Activated naive CD8-positive, alpha-beta T cell treated with anti-CD3 and anti-CD28 coated beads, Interleukin-2, amount 10 ng/mL, durations not matched to agents 7 days and 5 days (primary cell): ENCODE data around the gene SHROOM3. TPM values are rescaled to one million over a fixed set of nuclear protein-coding genes. Genes with fewer than 3 reads are reported as not detected.

Experiments
- ATAC-seq: fragments of 150-1000 bp; cut with Tn5 transposase; one replicate; pipeline ENCODE4 v1.10.0; 2021; ENCODE audit warnings: low read depth, moderate library complexity
- POLR2A ChIA-PET: fragments of 350-600 bp; sonication (Branson Sonifier 250); formaldehyde crosslinking; loops from one replicate; lab custom pipeline; 2021; ENCODE audit warnings: antibody characterized with exemption; lab: Charles Lee
- DNase-seq: peaks from one replicate; pipeline ENCODE4 v3.0.0; 2021
- H3K27ac Mint-ChIP-seq: one replicate; pipeline ENCODE4 v1.8.0; 2022; ENCODE audit warnings: mild to moderate bottlenecking, mixed read lengths
- H3K27me3 Mint-ChIP-seq: one replicate; pipeline ENCODE4 v1.8.0; 2022; ENCODE audit warnings: mild to moderate bottlenecking, moderate library complexity, mixed read lengths
- H3K36me3 Mint-ChIP-seq: one replicate; pipeline ENCODE4 v1.8.0; 2021; ENCODE audit warnings: mild to moderate bottlenecking, mixed read lengths
- H3K4me1 Mint-ChIP-seq: one replicate; pipeline ENCODE4 v1.8.0; 2021; ENCODE audit warnings: mixed read lengths
- H3K4me3 Mint-ChIP-seq: one replicate; pipeline ENCODE4 v1.8.0; 2022; ENCODE audit warnings: mild to moderate bottlenecking, moderate library complexity, mixed read lengths
- H3K9me3 Mint-ChIP-seq: one replicate; pipeline ENCODE4 v1.8.0; 2021; ENCODE audit warnings: mixed read lengths
- total RNA-seq, 2 experiments: library from RNA; stranded (reverse); gene quantifications; one replicate each; pipeline ENCODE4 v1.2.3, GENCODE V29; 2021

The SHROOM3 gene
- total RNA-seq, 2 experiments from 2014 or later, result not detected

- ATAC-seq (no peak), DNase-seq (no peak)
- H3K9me3 Mint-ChIP-seq, result no peaks in the 10 kb centered on the region
- H3K27ac Mint-ChIP-seq, result no peak overlapping the region
- H3K27me3 Mint-ChIP-seq, result peaks cover 10% of the 10 kb centered on the region
- POLR2A ChIA-PET, result no interaction called here
- H3K36me3 Mint-ChIP-seq, result no peaks in the 10 kb centered on the region
- no peaks in the 10 kb centered on the region for H3K4me1 Mint-ChIP-seq
- H3K4me3 Mint-ChIP-seq, result no peak overlapping the region
These were observed 330.6 kb downstream of the SHROOM3 start for GRCh38 chr4:76765473-76766183.

GRCh38 chr4:76767983-76768382 is 333.0 kb downstream of the SHROOM3 start:
- no peak overlapping the region for H3K27ac Mint-ChIP-seq
- DNase-seq (no peak), ATAC-seq (no peak)
- peaks cover 3% of the 10 kb centered on the region for H3K9me3 Mint-ChIP-seq
- no peaks in the 10 kb centered on the region for H3K36me3 Mint-ChIP-seq
- H3K27me3 Mint-ChIP-seq, result peaks cover 6% of the 10 kb centered on the region
- no peak overlapping the region for H3K4me3 Mint-ChIP-seq
- no peaks in the 10 kb centered on the region for H3K4me1 Mint-ChIP-seq
- POLR2A ChIA-PET, result no interaction called here

DNA sequence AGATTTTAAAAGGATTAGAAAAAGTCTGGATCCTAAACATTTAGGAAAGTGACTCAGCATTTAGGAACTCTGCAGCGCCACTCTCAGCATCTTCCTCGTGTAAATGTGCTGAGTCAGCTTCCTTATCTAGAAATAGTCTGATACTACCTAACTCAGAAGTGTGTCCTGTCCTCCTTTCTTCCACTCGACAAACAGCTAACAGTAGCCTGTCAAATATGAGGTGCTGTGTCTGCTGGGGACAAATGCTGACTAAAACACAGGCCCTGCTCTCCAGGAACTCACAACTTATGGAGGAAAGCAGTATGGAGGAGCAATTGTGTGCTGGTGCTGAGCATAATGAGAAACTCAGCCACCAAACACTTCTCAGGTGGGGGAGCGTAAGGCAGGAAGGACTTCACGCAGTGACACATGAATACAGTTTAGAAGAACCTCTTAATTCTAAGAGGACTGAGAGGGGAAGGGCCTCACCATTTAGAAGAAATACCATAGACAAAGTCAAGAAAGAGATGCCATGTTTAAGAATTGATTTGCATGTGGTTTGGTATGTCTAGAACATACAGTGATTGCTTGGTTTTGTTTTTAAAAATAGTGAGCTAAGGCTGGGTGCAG is 337.6 kb downstream of the SHROOM3 start:
- Mint-ChIP-seq H3K9me3 (peaks cover 3% of the 10 kb centered on the region), H3K4me3 (no peak overlapping the region), H3K27me3 (peaks cover 6% of the 10 kb centered on the region), H3K4me1 (no peaks in the 10 kb centered on the region), H3K36me3 (no peaks in the 10 kb centered on the region), H3K27ac (no peak overlapping the region)
- ATAC-seq, result no peak
- POLR2A ChIA-PET, result no interaction called here
- DNase-seq, result no peak

GRCh38 chr4:76773766-76774165 is 338.7 kb downstream of the SHROOM3 start:
- DNase-seq (no peak), ATAC-seq (no peak)
- Mint-ChIP-seq H3K27me3 (peaks cover 6% of the 10 kb centered on the region), H3K9me3 (peaks cover 3% of the 10 kb centered on the region), H3K4me3 (no peak overlapping the region), H3K27ac (no peak overlapping the region), H3K36me3 (no peaks in the 10 kb centered on the region), H3K4me1 (no peaks in the 10 kb centered on the region)
- POLR2A ChIA-PET, result no interaction called here

DNA sequence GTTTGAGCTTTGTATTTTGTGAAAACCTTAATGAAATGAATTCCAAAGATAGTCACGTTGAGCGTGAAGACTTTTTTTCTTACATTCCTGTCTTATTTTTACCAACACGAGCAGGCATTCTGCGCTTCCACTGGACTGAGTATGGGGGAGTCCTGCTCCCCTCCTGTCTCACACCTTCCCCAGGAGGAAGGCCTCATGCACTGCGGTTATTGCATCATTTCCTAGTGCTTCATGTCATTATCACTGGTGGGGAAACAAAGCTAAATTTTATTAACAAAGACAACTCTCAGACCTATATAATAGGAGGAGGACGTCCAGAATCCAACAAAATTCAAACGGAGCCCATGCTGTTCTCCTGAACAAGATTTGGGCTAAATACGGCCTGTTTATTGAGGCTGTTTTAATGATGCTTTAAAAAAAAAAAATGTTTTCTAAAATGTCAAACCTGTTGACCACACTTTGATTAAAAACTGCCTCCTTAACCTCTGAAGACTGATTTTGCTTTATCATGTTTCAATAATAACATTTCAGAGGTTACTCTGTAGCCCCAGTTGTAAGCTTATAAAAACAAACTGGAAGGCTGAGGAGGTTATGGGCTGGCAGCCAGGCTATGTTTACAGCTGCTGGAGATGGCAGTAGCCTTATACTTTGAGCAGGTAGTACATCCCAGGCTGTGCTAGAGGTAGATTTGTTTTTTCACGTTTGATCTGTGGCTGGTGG is 344.9 kb downstream of the SHROOM3 start:
- Mint-ChIP-seq H3K27me3 (no peaks in the 10 kb centered on the region), H3K36me3 (peaks cover 2% of the 10 kb centered on the region), H3K4me3 (no peak overlapping the region), H3K4me1 (peaks cover 5% of the 10 kb centered on the region), H3K27ac (no peak overlapping the region), H3K9me3 (no peaks in the 10 kb centered on the region)
- ATAC-seq (no peak), DNase-seq (no peak)
- POLR2A ChIA-PET, result no interaction called here

- DNase-seq (no peak), ATAC-seq (no peak)
- Mint-ChIP-seq H3K9me3 (no peaks in the 10 kb centered on the region), H3K36me3 (peaks cover 2% of the 10 kb centered on the region), H3K27me3 (no peaks in the 10 kb centered on the region), H3K4me3 (no peak overlapping the region), H3K4me1 (peaks cover 5% of the 10 kb centered on the region), H3K27ac (no peak overlapping the region)
- POLR2A ChIA-PET, result no interaction called here
These were observed 346.0 kb downstream of the SHROOM3 start for GRCh38 chr4:76780781-76781697.

DNA sequence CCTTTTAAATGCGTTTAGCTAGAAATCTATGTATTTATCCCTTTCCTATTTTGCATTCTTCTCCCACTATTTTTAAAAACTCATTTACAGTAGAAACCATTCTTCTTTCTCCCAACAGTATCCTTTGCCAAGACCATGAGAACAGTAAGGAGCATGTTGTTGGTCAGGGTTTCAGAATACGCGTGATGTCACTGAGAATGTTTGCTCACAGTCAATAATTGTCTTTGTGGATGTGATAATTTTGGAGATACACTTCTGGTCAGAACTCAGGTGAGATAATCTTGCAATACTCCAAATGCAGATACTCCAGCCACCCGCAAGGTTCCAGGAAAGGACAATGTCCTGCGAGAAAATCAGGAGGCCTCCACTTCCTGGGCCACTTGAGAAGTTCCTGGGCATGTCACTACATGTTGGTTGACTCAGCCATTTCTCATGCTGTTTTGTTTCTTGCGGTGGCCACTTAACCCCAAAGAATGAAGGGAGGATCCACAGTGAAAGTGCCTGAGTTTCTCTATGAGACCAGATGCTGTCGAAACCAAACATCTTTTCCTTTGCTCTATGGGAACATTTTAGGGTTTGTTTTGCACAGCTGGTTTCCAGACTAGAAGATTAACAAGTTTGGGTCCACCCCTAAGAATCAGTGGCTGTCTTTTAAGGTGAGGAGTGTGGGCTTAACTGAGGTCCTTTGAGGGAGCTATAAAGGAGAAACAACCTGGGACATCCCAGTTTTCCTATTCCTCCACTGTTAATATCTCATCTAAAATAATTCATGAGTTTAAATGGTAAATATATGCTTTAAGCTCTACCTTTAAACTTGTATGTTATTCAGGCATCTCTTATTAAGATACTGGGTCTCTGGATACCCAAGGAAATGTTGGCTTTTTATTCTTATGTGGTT is 346.9 kb downstream of the SHROOM3 start:
- POLR2A ChIA-PET, result no interaction called here
- H3K4me3 Mint-ChIP-seq, result no peak overlapping the region
- ATAC-seq (no peak), DNase-seq (no peak)
- no peaks in the 10 kb centered on the region for H3K27me3 Mint-ChIP-seq
- peaks cover 5% of the 10 kb centered on the region for H3K4me1 Mint-ChIP-seq
- H3K9me3 Mint-ChIP-seq, result no peaks in the 10 kb centered on the region
- no peak overlapping the region for H3K27ac Mint-ChIP-seq
- H3K36me3 Mint-ChIP-seq, result peaks cover 2% of the 10 kb centered on the region

- Mint-ChIP-seq H3K27me3 (no peaks in the 10 kb centered on the region), H3K4me1 (peaks cover 5% of the 10 kb centered on the region), H3K27ac (no peak overlapping the region), H3K36me3 (peaks cover 2% of the 10 kb centered on the region), H3K4me3 (no peak overlapping the region), H3K9me3 (no peaks in the 10 kb centered on the region)
- DNase-seq (no peak), ATAC-seq (no peak)
- POLR2A ChIA-PET, result no interaction called here
These were observed 347.8 kb downstream of the SHROOM3 start for GRCh38 chr4:76782837-76783236.

DNA sequence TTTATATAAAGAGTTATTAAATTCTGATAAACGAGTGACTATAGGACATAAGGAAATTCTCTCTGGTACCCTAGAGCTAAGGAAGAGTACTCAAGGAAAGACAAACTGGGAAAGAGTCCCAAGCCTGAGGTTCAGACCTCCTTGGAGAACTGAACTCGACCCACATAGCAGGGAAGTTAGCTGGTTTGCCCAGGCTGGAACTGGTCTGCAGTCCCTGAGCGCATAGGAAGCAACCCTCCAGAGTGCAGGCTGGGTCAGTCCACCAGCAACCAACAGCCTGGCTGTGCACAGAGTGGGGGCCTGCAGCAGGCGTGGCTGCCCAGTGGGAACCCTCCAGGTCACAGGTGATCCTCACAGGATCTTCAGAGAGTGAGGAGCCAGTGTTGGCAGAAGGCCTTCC is 348.8 kb downstream of the SHROOM3 start:
- POLR2A ChIA-PET, result no interaction called here
- ATAC-seq, result no peak
- H3K27me3 Mint-ChIP-seq, result peaks cover under 1% of the 10 kb centered on the region
- H3K27ac Mint-ChIP-seq, result no peak overlapping the region
- DNase-seq, result no peak
- H3K4me1 Mint-ChIP-seq, result peaks cover 5% of the 10 kb centered on the region
- no peak overlapping the region for H3K4me3 Mint-ChIP-seq
- no peaks in the 10 kb centered on the region for H3K9me3 Mint-ChIP-seq
- peaks cover 2% of the 10 kb centered on the region for H3K36me3 Mint-ChIP-seq

- H3K27ac Mint-ChIP-seq, result no peak overlapping the region
- H3K9me3 Mint-ChIP-seq, result no peaks in the 10 kb centered on the region
- DNase-seq (no peak), ATAC-seq (no peak)
- peaks cover 2% of the 10 kb centered on the region for H3K27me3 Mint-ChIP-seq
- POLR2A ChIA-PET, result no interaction called here
- H3K4me1 Mint-ChIP-seq, result peaks cover 5% of the 10 kb centered on the region
- peaks cover 2% of the 10 kb centered on the region for H3K36me3 Mint-ChIP-seq
- H3K4me3 Mint-ChIP-seq, result no peak overlapping the region
These were observed 349.2 kb downstream of the SHROOM3 start for GRCh38 chr4:76784237-76784636.

DNA sequence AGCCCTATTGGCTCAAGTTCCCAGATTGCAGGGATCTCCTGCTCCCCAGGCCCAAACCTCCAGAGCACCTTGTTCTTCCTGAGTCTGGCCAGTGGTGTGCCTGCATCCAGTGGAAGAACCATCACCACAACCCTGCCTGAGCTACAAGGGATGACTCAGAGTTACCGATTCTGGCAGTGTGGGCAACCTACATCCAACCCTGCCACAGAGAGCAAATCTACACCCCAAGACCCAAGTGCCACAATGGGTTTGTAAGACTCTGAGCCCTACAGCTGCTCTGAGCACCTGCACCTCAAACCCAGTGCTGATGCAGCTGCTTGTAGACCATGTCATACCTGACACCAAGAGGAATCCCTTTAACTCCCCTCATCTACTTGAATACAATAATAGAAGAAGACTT is 352.9 kb downstream of the SHROOM3 start:
- H3K27ac Mint-ChIP-seq, result no peak overlapping the region
- H3K4me3 Mint-ChIP-seq, result no peak overlapping the region
- POLR2A ChIA-PET, result no interaction called here
- peaks cover 3% of the 10 kb centered on the region for H3K27me3 Mint-ChIP-seq
- ATAC-seq, result no peak
- peaks cover 1% of the 10 kb centered on the region for H3K9me3 Mint-ChIP-seq
- DNase-seq, result no peak
- no peaks in the 10 kb centered on the region for H3K4me1 Mint-ChIP-seq
- no peaks in the 10 kb centered on the region for H3K36me3 Mint-ChIP-seq

- Mint-ChIP-seq H3K27me3 (peaks cover 3% of the 10 kb centered on the region), H3K9me3 (peaks cover 1% of the 10 kb centered on the region), H3K27ac (no peak overlapping the region), H3K4me3 (no peak overlapping the region), H3K4me1 (no peaks in the 10 kb centered on the region), H3K36me3 (no peaks in the 10 kb centered on the region)
- no peak for ATAC-seq
- POLR2A ChIA-PET, result no interaction called here
- DNase-seq, result no peak
These were observed 355.3 kb downstream of the SHROOM3 start for GRCh38 chr4:76790377-76790776.
